ENCODE results near the gene PIP4K2A.

PIP4K2A gene

DNA sequence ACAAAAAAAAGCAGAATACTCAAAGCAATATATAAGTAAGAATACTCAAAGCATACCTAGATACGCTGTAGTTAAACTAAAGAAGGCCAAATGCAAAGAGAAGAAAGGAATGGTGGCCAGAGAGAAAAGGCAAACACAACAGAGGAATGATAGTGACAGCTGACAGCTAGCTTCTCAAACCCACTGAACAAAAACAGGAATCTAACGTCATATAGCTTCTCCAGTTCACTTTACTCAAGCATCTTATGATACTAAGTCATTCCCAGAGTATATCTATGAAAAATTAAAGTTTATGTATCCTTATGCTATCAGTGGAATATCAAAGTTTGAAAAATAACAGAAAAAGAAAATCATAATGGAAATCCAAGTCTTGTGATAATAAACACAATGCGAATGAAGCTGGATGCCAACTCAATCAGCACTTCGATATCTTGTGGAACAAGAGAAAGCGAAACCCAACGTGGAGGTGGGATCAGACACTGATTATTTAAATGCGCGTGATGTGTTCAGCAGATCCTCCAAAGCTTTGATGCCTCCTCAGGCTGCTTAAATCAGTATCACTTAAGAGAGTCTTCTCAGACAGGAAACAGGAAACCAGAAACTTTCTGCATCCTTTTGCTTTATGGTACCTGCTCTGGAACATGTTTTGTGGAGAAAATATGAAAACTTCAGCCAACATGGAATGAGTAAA lies 102.8 kb downstream of the PIP4K2A start:
- H3K36me3 Mint-ChIP-seq (ENCODE audit: low read depth) = peaks cover 58% of the 10 kb centered on the region
- no peaks in the 10 kb centered on the region for H3K27me3 Mint-ChIP-seq
- H3K9me3 Mint-ChIP-seq = no peaks in the 10 kb centered on the region
- peaks cover 100% of the 10 kb centered on the region for H3K4me1 Mint-ChIP-seq (ENCODE audit: low read depth)
- H3K4me3 Mint-ChIP-seq = peak overlapping the region; percentile 77
- H3K27ac Mint-ChIP-seq = peak overlapping the region; percentile 93

DNA sequence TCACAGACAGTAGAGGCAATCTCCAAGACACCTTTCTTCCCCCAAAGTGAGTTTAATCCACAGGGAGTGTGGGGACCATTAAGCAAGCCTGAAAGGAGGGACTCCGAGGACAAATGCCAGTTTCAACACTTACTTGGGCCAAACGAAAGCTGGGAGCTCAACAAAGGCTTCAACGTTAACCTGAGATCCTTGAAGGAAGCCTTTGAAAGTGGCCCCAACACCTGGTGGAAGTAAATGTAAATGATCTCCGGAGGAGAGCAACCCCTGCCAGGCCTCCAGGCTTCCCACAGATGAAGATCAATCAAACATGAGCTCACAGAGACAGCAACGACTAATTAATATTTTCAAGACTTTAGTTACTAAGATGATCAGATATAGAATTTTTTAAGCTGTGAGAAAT lies 103.8 kb downstream of the PIP4K2A start:
- Mint-ChIP-seq H3K9me3 (no peaks in the 10 kb centered on the region), H3K27me3 (no peaks in the 10 kb centered on the region), H3K4me1 (ENCODE audit: low read depth) (peaks cover 99% of the 10 kb centered on the region), H3K36me3 (ENCODE audit: low read depth) (peaks cover 63% of the 10 kb centered on the region), H3K4me3 (peak overlapping the region; percentile 17), H3K27ac (peak overlapping the region; percentile 93)

DNA sequence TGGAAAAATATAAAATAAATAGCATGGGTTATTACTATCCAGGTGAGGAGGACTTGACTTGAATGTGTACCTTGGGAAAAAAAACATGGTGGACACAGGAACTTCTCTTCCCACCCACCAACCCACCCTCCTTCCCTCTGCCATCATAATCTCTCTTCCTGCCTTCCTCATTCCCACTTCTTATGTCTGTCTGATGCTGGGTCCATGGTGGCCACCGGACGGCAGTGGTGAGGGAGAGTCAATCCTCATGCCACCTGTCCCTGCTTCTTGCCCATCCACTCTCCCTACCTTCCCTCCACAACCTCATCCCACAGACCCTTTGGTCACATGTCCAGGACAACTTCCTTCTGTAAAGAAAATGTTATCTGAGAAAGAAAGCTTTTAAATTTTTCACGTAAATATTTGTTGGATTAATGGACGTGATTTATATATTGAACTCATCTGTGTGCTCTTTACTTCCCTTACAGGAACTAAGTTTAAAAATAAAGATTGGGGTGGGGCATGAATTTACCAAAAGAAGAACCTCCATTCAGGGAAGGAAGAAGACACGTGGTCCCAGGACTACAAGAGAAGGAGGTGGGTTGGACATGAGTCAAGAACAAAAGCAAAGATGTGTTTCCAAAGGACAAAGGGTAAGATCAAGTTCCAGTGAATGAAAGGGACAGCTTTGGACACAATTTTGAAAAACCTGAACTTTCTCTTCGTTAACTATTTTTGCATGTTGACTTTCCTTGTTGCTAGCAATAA lies 104.5 kb downstream of the PIP4K2A start:
- Mint-ChIP-seq H3K27me3 (no peaks in the 10 kb centered on the region), H3K4me1 (ENCODE audit: low read depth) (peaks cover 99% of the 10 kb centered on the region), H3K36me3 (ENCODE audit: low read depth) (peaks cover 70% of the 10 kb centered on the region), H3K9me3 (no peaks in the 10 kb centered on the region), H3K4me3 (peak overlapping the region; percentile 17), H3K27ac (peak overlapping the region; percentile 93)

DNA sequence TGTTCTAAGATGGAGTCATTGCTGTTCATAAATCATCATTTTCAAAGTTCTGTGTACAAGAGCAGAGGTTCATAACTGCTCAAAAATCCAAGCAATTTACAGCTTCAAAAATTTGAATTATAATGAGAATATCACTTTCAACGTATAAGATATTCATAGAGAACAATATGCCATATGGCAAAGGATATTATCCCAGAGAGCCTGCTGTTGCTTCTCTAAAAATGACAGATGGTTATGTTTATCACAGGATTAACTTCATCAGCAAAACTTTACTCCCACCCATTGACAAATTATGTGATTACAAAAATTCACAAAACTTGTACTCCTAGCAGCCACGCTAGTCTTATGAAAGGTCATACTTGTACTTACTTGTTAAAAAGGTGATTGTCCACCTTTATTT lies 105.1 kb downstream of the PIP4K2A start:
- Mint-ChIP-seq H3K27me3 (no peaks in the 10 kb centered on the region), H3K9me3 (no peaks in the 10 kb centered on the region), H3K4me3 (no peak overlapping the region), H3K4me1 (ENCODE audit: low read depth) (peaks cover 99% of the 10 kb centered on the region), H3K27ac (peak overlapping the region; percentile 18), H3K36me3 (ENCODE audit: low read depth) (peaks cover 67% of the 10 kb centered on the region)

DNA sequence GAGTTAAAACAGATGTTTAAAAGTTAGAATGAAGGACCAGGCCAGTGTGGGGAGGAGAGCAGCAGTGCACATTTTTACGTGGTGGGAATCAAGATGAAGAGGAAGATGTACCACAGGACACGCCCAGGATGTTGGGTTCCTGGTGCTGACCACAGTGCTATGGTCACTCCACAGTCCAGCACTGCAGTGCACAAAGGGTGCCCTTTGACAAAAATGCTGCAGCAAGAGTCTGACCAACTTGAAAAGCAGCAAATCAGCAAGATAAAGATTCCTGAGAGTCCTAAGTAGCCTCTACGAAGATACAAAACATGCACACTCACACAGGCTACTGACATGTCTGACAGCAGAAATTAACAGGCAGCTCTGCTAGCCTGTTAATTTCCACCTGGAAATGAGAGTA lies 107.1 kb downstream of the PIP4K2A start:
- H3K27me3 Mint-ChIP-seq = no peaks in the 10 kb centered on the region
- no peaks in the 10 kb centered on the region for H3K9me3 Mint-ChIP-seq
- peaks cover 93% of the 10 kb centered on the region for H3K4me1 Mint-ChIP-seq (ENCODE audit: low read depth)
- H3K4me3 Mint-ChIP-seq = no peak overlapping the region
- peak overlapping the region; percentile 82 for H3K27ac Mint-ChIP-seq
- H3K36me3 Mint-ChIP-seq (ENCODE audit: low read depth) = peaks cover 65% of the 10 kb centered on the region

DNA sequence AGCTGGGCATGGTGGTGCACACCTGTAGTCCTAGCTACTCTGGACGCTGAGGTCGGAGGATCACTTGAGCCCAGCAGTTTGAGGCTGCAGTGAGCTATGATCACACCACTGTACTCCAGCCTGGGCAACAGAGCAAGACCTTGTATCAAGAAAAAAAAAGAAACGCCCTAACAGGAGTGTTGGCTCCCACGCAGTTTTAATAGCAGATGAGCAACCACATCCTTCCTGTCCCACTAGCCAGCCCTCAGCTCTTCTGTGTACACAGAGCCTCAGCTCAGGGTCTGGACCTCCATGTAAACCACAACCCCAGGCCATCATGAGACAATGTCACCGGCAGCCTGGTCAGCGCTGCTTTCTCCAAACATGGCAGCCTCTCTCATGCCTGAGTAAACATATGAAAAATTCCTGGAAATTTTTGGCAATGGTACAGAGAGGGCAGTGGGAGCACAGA lies 108.2 kb downstream of the PIP4K2A start:
- H3K4me3 Mint-ChIP-seq = peak overlapping the region; percentile 31
- H3K36me3 Mint-ChIP-seq (ENCODE audit: low read depth) = peaks cover 72% of the 10 kb centered on the region
- no peaks in the 10 kb centered on the region for H3K27me3 Mint-ChIP-seq
- peak overlapping the region; percentile 85 for H3K27ac Mint-ChIP-seq
- no peaks in the 10 kb centered on the region for H3K9me3 Mint-ChIP-seq
- peaks cover 93% of the 10 kb centered on the region for H3K4me1 Mint-ChIP-seq (ENCODE audit: low read depth)

DNA sequence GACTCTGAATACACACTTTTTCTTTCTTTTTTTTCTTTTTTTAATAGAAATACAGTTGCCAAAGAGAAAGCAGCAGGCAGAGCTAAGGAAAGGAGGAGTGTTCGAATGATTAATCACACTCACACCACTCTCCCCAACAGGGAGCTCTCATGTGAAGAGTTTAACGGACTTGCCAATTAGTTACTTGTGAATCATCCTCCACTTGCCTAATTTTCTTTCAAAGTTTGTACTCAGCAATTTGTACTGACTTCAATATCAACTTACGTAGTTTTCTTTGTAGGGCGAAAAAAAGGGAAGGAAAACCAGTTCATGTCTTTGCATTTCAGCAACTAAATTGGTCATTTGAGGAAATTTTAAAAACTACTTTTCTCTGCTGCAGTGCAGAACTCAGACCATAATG lies 109.2 kb downstream of the PIP4K2A start:
- Mint-ChIP-seq H3K27ac (peak overlapping the region; percentile 77), H3K4me1 (ENCODE audit: low read depth) (peaks cover 93% of the 10 kb centered on the region), H3K36me3 (ENCODE audit: low read depth) (peaks cover 70% of the 10 kb centered on the region), H3K27me3 (no peaks in the 10 kb centered on the region), H3K9me3 (no peaks in the 10 kb centered on the region), H3K4me3 (peak overlapping the region; percentile 50)

DNA sequence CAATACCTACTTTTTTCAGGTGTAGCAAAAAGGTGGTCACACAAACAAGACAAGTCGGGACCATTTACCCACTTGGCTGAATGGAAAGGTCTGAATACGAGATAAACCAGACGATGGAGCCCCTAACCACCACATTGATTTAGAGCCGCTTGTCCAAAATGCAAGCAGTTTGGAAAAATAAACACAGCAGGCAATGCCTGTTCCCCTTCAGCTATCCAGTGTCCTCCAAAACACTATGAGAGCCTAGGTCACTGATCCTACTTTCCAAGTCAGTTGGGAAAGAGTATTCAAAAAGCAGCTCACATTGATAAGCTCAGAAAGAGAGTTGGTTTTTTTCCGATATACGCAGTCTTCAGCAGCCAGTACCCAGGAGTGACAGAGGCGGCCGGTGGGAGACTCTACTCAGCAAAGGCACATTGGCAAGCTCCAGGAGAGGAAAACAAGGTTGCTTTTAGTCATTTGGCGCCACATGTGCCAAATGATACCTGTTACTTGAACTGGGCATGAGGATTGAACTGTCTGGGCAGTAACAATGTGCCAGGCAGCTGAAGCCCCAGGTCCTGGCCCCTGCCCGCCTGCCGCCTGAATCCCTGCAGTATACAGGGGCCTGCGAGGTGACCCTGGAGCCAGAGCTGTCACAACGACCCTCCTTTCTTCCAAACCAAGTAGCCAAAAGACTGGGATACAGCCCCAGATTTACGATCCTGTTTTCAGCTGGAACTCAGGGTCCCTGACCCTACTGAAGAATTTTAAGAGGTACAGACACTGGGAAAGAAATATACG lies 109.8 kb downstream of the PIP4K2A start:
- peak overlapping the region; percentile 77 for H3K27ac Mint-ChIP-seq
- peaks cover 93% of the 10 kb centered on the region for H3K4me1 Mint-ChIP-seq (ENCODE audit: low read depth)
- H3K27me3 Mint-ChIP-seq = no peaks in the 10 kb centered on the region
- H3K9me3 Mint-ChIP-seq = no peaks in the 10 kb centered on the region
- H3K36me3 Mint-ChIP-seq (ENCODE audit: low read depth) = peaks cover 68% of the 10 kb centered on the region
- no peak overlapping the region for H3K4me3 Mint-ChIP-seq

DNA sequence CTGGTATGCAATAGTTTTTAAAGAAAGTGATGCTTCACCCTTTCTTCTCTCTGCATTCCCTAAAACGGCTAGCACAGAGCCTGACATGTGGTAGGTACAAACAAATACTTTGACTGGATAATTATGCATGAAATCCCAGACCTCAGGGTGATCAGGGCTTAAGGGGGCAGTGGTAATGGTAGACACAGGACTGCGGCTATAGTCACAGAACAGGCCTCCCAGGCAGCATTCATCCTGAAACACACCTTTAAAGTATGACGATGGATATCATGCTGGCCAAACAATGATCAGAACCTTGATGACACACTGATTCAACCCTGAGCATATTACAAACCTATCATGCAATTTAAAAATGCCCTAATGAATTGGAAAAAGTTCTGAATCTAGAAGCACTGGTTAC lies 110.8 kb downstream of the PIP4K2A start:
- Mint-ChIP-seq H3K4me3 (no peak overlapping the region), H3K27me3 (no peaks in the 10 kb centered on the region), H3K36me3 (ENCODE audit: low read depth) (peaks cover 59% of the 10 kb centered on the region), H3K27ac (peak overlapping the region; percentile 57), H3K9me3 (no peaks in the 10 kb centered on the region), H3K4me1 (ENCODE audit: low read depth) (peaks cover 93% of the 10 kb centered on the region)

DNA sequence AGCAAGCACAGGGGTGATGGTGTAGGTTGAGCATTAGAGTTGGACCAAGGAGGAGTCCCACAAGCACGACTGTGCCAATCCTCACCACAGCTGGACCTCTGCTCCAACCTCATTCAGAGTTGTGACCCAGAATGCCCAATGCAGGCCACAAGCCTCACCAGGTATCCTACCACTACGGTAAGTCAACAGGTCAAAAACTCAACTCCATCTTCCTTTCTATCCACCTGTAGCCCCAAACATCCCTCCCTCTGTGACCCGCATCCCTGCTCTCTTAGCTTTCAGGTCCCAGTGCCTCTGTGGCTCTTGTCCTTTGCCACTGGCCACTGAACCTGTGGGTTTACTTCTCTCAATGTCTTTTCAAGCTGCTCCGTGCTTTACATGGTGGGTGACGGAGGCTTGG lies 112.8 kb downstream of the PIP4K2A start:
- peaks cover 59% of the 10 kb centered on the region for H3K36me3 Mint-ChIP-seq (ENCODE audit: low read depth)
- H3K4me1 Mint-ChIP-seq (ENCODE audit: low read depth) = peaks cover 93% of the 10 kb centered on the region
- peak overlapping the region; percentile 74 for H3K27ac Mint-ChIP-seq
- no peak overlapping the region for H3K4me3 Mint-ChIP-seq
- H3K9me3 Mint-ChIP-seq = no peaks in the 10 kb centered on the region
- H3K27me3 Mint-ChIP-seq = no peaks in the 10 kb centered on the region

DNA sequence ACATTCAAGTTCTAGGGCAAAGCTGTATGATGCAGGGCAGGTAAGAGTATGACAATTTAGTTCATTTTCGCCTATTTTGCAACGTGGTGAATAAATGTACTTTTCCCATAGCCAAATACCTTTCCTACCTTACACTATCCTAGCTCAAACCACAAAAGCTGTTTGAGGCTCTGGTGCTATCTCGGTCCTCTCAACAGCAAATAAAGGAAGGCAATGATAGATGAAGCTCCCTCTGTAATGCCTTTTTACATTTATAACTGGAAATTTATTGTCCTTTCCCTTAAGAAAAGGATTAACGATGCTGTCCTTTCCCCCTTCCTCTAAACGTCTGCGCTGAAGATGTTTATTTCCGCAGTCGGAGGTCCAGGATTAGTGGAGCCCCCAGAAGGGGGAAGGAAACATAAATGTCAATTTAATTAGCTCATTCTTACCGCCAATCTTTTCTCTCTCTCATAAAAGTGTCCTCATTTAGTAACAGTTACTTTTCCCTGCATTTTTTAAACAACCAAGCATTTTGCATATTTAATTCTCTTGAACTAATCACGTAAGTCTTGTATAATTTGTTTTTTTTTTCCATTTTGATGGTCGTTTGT lies 114.6 kb downstream of the PIP4K2A start:
- Mint-ChIP-seq H3K27me3 (no peaks in the 10 kb centered on the region), H3K27ac (peak overlapping the region; percentile 79), H3K9me3 (no peaks in the 10 kb centered on the region), H3K36me3 (ENCODE audit: low read depth) (peaks cover 53% of the 10 kb centered on the region), H3K4me1 (ENCODE audit: low read depth) (peaks cover 87% of the 10 kb centered on the region), H3K4me3 (peak overlapping the region; percentile 39)

DNA sequence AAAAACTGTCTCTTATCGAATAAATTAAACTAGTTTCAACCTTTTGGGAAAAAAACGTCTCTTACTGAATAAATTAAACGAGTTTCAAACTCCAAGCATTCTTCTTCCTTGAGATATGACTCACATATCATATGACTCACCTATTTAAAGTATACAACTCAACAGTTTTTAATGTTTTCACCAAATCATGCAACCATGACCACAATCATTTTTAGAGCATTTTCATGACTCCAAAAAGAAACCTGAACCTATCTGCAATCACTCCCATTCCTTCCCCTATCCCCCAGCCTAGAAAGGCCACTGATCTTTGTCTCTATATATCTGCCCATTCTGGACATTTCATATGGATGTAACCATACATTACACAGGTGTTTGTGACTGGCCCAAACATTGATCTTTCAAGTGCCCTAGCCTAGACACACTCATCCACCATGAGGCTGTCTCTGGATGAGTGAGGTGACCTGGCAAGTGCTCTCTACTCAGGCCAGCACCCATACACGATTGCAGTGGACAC lies 115.3 kb downstream of the PIP4K2A start:
- H3K9me3 Mint-ChIP-seq = no peaks in the 10 kb centered on the region
- peak overlapping the region; percentile 65 for H3K27ac Mint-ChIP-seq
- peaks cover 53% of the 10 kb centered on the region for H3K36me3 Mint-ChIP-seq (ENCODE audit: low read depth)
- peaks cover 84% of the 10 kb centered on the region for H3K4me1 Mint-ChIP-seq (ENCODE audit: low read depth)
- H3K27me3 Mint-ChIP-seq = no peaks in the 10 kb centered on the region
- H3K4me3 Mint-ChIP-seq = peak overlapping the region; percentile 43

DNA sequence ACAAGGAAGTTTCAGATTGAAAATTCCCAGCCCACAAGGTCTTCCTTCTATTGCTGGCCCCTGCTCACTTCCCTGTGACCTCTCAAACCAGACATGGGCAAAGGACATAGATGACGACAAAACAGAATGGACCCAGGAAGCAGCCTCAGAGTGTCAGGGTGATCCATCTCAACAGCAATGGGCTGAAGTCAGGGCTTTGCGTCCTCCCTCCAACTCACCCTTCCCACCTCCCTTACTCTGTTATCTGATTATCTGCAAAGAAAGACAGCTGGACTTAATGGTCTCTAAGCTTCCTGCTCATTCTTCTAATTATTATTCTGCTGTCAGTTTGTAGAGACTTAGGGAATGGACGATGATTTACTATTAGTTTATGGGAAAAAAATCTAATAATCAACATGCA lies 115.9 kb downstream of the PIP4K2A start:
- no peaks in the 10 kb centered on the region for H3K9me3 Mint-ChIP-seq
- H3K27me3 Mint-ChIP-seq = no peaks in the 10 kb centered on the region
- peaks cover 82% of the 10 kb centered on the region for H3K4me1 Mint-ChIP-seq (ENCODE audit: low read depth)
- peaks cover 52% of the 10 kb centered on the region for H3K36me3 Mint-ChIP-seq (ENCODE audit: low read depth)
- H3K27ac Mint-ChIP-seq = peak overlapping the region; percentile 65
- no peak overlapping the region for H3K4me3 Mint-ChIP-seq

DNA sequence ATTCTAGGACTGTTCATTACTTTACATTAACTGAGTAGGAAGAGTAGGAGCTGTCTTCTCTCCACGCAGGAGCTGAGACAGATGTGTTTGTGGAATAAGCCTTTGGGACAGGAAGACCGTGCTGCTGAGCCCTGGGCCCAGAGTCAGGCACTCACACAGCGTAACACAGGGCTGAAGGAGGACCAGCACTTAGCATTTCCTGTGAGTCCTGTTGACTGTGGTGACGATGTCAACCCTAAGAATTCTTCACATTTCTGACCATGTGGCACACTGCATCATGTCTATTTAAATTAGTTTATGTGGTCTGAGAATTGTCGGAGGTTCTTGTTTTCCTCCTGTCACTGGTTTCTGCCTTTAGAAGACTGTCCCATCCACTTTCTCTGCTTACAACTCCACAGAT lies 117.2 kb downstream of the PIP4K2A start:
- Mint-ChIP-seq H3K27me3 (no peaks in the 10 kb centered on the region), H3K27ac (peak overlapping the region; percentile 62), H3K36me3 (ENCODE audit: low read depth) (peaks cover 57% of the 10 kb centered on the region), H3K4me3 (peak overlapping the region; percentile 19), H3K4me1 (ENCODE audit: low read depth) (peaks cover 81% of the 10 kb centered on the region), H3K9me3 (no peaks in the 10 kb centered on the region)

Measured in stimulated activated naive CD8-positive, alpha-beta T cell treated with anti-CD3 and anti-CD28 coated beads, Interleukin-15, Interleukin-2, amounts not matched to agents 100 ng/mL and 50 ng/mL, for 24 hours (primary cell).